ENCODE measurements around the gene AKR1D1. TPM values are rescaled to one million over a fixed set of nuclear protein-coding genes. Genes with fewer than 3 reads are reported as not detected.

Gene AKR1D1
- total and polyA plus RNA-seq, 2 of the 13 experiments (the other 11 are each of a cell fraction or from before 2014, with no cell fraction given) = 6.9 to 37.0 TPM

GRCh38 chr7:138076196-138076595 lies at the start of gene AKR1D1 (continued):
- TF ChIP-seq ZNF501 (CRISPR knock-in tag; IDR thresholded peaks at IDR 0.05) = no peak
- TF ChIP-seq ZNF784 (CRISPR knock-in tag; IDR thresholded peaks at IDR 0.05; ENCODE audit: borderline replicate concordance) = no peak

GRCh38 chr7:138027100-138027499 lies 49.2 kb upstream of the AKR1D1 start:
- no peak overlapping the region for H3K9ac ChIP-seq (ENCODE audit: insufficient read depth, low read depth, low read length)
- DNase-seq (ENCODE audit: low spot score) = no peak
- no peaks in the 10 kb centered on the region for H3K27me3 ChIP-seq (ENCODE audit: control insufficient read depth in 1 of 2, insufficient read depth in 2 of 2, low read length in 2 of 2)
- no peaks in the 10 kb centered on the region for H3K79me2 ChIP-seq (ENCODE audit: insufficient read depth, low read length)
- intact Hi-C loops (cut with micrococcal nuclease; ENCODE audit: unreplicated experiment) (no loop called here), in situ Hi-C loops (cut with HindIII; ENCODE audit: extremely low pct_ligation_motif_present, low pct_unique_long_range_greater_than_20kb) (no loop called here)
- peaks cover 9% of the 10 kb centered on the region for H3K4me1 ChIP-seq (ENCODE audit: insufficient read depth, low read length)
- no TSS peak for BruUV-seq (replicated peaks)
- FAIRE-seq = no peak
- H3K36me3 ChIP-seq (replicated peaks in 1 of 2; ENCODE audit: control insufficient read depth in 1 of 2, insufficient read depth in 2 of 2, low read length in 2 of 2) = no peaks in the 10 kb centered on the region
- WGBS (ENCODE audit: low lambda C conversion rate) = 70% methylated on average over 2 of the region's 2 CpGs
- H3K4me3 ChIP-seq (replicated peaks in 1 of 3; ENCODE audit: insufficient read depth in 1 of 3, low read depth in 2 of 3, low read length in 3 of 3) = no peak overlapping the region
- ChIA-PET POLR2A (no interaction called here), CTCF (ENCODE audit: low intra/inter-chr PET ratio, low total read pairs) (no interaction called here)
- TF ChIP-seq ZNF543 (CRISPR knock-in tag; IDR thresholded peaks at IDR 0.05) (no peak), HES4 (CRISPR knock-in tag; IDR thresholded peaks at IDR 0.05; ENCODE audit: borderline replicate concordance) (no peak), ZNF460 (CRISPR knock-in tag; IDR thresholded peaks at IDR 0.05; ENCODE audit: borderline replicate concordance) (no peak), ATF4 (CRISPR knock-in tag; IDR thresholded peaks at IDR 0.05) (no peak), SUZ12 (IDR thresholded peaks at IDR 0.05; ENCODE audit: low read depth, low read length) (no peak), RFX1 (IDR thresholded peaks at IDR 0.05) (no peak), ZFP62 (CRISPR knock-in tag; IDR thresholded peaks at IDR 0.05) (no peak)
- H3K4me2 ChIP-seq (ENCODE audit: low read depth, low read length) = no peak overlapping the region
- H4K20me1 ChIP-seq (ENCODE audit: insufficient read depth, low read length) = no peaks in the 10 kb centered on the region
- no peak overlapping the region for H2AFZ ChIP-seq (ENCODE audit: low read length)
- no peaks in the 10 kb centered on the region for H3K9me3 ChIP-seq (ENCODE audit: low read length)
- no peak overlapping the region for H3K27ac ChIP-seq (ENCODE audit: extremely low read length, insufficient read depth, low read length)
- no peak for ATAC-seq

All from HepG2 (cell line).